GM10266 (cell line): ENCODE measurements around the gene ZNF780B.
"Not testable (repeated sequence)": the region's sequence is repeated elsewhere in the genome, so short reads cannot be mapped to it uniquely, and the experiment has no call there.

ENCODE experiments used
- DNase-seq: peaks from one replicate; pipeline ENCODE4 v3.0.0; 2012; ENCODE audit errors: extremely low spot score
- TF ChIP-seq, protein P1 (sequence below): IDR thresholded peaks from 2 replicates; pipeline ENCODE4 v1.5.1; 2012; ENCODE audit warnings: mild to moderate bottlenecking, low read depth; ENCODE audit not compliant: control insufficient read depth, insufficient read depth; ENCODE audit errors: missing control alignments

The ZNF780B gene

DNA sequence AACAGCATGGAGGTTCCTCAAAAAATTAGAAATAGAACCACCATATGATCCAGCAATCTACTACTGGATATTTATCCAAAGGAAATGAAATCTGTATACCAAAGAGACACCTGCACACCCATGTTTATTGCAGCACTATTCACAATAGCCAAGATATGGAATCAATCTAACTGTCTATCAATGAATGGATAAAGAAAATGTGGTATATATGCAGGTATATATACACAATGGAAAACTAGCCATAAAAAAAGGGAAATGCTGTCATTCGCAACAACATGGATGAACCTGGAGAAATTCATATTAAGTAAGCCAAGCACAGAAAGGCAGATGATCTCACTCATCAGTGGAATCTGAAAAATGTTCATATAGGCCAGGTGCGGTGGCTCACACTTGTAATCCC, 2.5 kb downstream of the ZNF780B start:
- DNase-seq: no peak
- TF ChIP-seq, protein P1, sequence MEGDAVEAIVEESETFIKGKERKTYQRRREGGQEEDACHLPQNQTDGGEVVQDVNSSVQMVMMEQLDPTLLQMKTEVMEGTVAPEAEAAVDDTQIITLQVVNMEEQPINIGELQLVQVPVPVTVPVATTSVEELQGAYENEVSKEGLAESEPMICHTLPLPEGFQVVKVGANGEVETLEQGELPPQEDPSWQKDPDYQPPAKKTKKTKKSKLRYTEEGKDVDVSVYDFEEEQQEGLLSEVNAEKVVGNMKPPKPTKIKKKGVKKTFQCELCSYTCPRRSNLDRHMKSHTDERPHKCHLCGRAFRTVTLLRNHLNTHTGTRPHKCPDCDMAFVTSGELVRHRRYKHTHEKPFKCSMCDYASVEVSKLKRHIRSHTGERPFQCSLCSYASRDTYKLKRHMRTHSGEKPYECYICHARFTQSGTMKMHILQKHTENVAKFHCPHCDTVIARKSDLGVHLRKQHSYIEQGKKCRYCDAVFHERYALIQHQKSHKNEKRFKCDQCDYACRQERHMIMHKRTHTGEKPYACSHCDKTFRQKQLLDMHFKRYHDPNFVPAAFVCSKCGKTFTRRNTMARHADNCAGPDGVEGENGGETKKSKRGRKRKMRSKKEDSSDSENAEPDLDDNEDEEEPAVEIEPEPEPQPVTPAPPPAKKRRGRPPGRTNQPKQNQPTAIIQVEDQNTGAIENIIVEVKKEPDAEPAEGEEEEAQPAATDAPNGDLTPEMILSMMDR: no peak

GRCh38 chr19:40041718-40042117, 14.3 kb downstream of the ZNF780B start:
- DNase-seq: not testable (repeated sequence)

DNA sequence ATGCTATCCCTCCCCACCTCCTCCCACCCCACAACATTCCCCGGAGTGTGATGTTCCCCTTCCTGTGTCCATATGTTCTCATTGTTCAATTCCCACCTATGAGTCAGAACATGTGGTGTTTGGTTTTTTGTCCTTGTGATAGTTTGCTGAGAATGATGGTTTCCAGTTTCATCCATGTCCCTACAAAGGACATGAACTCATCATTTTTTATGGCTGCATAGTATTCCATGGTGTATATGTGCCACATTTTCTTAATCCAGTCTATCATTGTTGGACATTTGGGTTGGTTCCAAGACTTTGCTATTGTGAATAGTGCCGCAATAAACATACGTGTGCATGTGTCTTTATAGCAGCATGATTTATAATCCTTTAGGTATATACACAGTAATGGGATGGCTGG, 18.0 kb downstream of the ZNF780B start:
- DNase-seq: not testable (repeated sequence)

DNA sequence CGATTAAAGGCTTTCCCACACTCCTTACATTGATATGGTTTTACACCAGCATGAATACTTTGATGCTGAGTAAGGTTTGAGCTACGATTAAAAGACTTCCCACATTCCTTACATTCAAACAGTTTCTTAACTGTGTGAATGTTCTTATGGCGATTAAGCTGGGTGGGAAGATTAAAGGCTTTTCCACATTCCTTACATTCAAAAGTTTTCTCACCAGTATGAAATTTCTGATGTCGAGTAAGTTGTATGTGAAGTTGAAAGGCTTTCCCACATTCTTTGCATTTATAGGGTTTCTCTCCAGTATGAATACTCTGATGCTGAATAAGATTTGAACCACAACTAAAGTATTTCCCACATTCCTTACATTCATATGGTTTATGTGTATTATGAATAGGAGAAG, 20.0 kb downstream of the ZNF780B start:
- TF ChIP-seq, protein P1: no peak
- no peak for DNase-seq

GRCh38 chr19:40033989-40034560, 22.0 kb downstream of the ZNF780B start:
- DNase-seq: no peak
- TF ChIP-seq, protein P1: no peak

- no peak for DNase-seq
- TF ChIP-seq, protein P1: no peak
Measured at GRCh38 chr19:40026597-40026970, 29.4 kb downstream of the ZNF780B start.

- TF ChIP-seq, protein P1: no peak
- DNase-seq: no peak
Measured at GRCh38 chr19:40025938-40026596, 30.0 kb downstream of the ZNF780B start.

DNA sequence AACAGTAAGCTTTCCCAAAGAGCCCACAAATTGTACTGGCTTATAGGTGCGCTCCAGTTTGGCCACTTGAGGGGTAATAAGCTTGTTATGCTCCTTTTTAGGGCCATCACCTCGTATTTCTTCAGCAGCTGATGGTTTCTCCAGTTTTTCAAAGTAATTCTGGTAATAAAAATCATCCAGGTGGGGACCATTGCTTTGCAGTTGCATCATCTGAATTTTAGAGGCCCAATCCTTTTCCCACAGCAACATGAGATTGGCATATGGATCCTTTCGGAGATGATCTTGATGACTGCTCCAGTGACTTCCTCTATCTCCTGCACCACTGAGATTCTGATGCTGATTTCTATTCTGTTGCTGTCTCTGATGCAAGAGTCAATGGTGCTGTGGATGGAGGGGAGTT, 32.1 kb downstream of the ZNF780B start:
- TF ChIP-seq, protein P1: no peak
- no peak for DNase-seq
